CD4-positive, alpha-beta T cell (primary cell): ENCODE data around the gene HEATR5A. TPM values are rescaled to one million over a fixed set of nuclear protein-coding genes. Genes with fewer than 3 reads are reported as not detected.

Experiments used
- ATAC-seq: fragments of 200-7000 bp; cut with Tn5 transposase; one replicate; pipeline ENCODE4 v1.10.0; 2022; ENCODE audit warnings: mild to moderate bottlenecking; ENCODE audit not compliant: poor library complexity
- CTCF ChIA-PET: fragments of 350-600 bp; sonication (Branson Sonifier 250); formaldehyde crosslinking; loops from one replicate; lab custom pipeline; 2021; ENCODE audit warnings: antibody characterized with exemption, inconsistent platforms; lab: Charles Lee
- POLR2A ChIA-PET: fragments of 350-600 bp; sonication (Branson Sonifier 250); formaldehyde crosslinking; loops from one replicate; lab custom pipeline; 2021; ENCODE audit warnings: antibody characterized with exemption, inconsistent platforms; lab: Charles Lee
- DNase-seq, 14 experiments: peaks; one replicate each; pipeline ENCODE4 v3.0.0-alpha.2; 2013 to 2020; ENCODE audit warnings: mixed read lengths in 2 of 14
- H3K27ac ChIP-seq, 2 donors: one replicate each; pipeline versions ENCODE4 v1.5.1 to v1.7.0; 2013; ENCODE audit warnings: low read length in 2 of 2, low read depth in 1 of 2, mild to moderate bottlenecking in 1 of 2
- H3K27me3 ChIP-seq, 2 experiments: 1 replicate in 1 of 2; 2 replicates in 1 of 2; pipeline versions ENCODE4 v1.6.1 to v1.7.0; 2013; ENCODE audit warnings: low read length in 2 of 2, control low read depth in 1 of 2, mild to moderate bottlenecking in 1 of 2, moderate library complexity in 1 of 2; ENCODE audit not compliant: insufficient read depth in 2 of 2, control insufficient read depth in 1 of 2
- H3K36me3 ChIP-seq: one replicate; pipeline ENCODE4 v1.6.1; 2013; ENCODE audit warnings: low read length, control low read depth; ENCODE audit not compliant: insufficient read depth
- H3K4me1 ChIP-seq: one replicate; pipeline ENCODE4 v1.6.1; 2013; ENCODE audit warnings: low read length, control low read depth; ENCODE audit not compliant: insufficient read depth
- H3K4me3 ChIP-seq: one replicate; pipeline ENCODE4 v1.5.1; 2013; ENCODE audit warnings: mild to moderate bottlenecking, low read length, moderate library complexity
- H3K9me3 ChIP-seq, 2 experiments: 1 replicate in 1 of 2; 2 replicates in 1 of 2; pipeline versions ENCODE4 v1.6.1 to v1.7.0; 2013; ENCODE audit warnings: low read length in 2 of 2, mild to moderate bottlenecking in 2 of 2, control low read depth in 1 of 2, moderate library complexity in 1 of 2; ENCODE audit not compliant: control insufficient read depth in 1 of 2, insufficient read depth in 1 of 2
- H3K27ac Mint-ChIP-seq: one replicate; pipeline ENCODE4 v1.8.0; 2020; ENCODE audit warnings: mixed read lengths
- H3K27me3 Mint-ChIP-seq: one replicate; pipeline ENCODE4 v1.8.0; 2021; ENCODE audit warnings: mixed read lengths
- H3K36me3 Mint-ChIP-seq: one replicate; pipeline ENCODE4 v1.8.0; 2021; ENCODE audit warnings: low read depth, mixed read lengths
- H3K4me1 Mint-ChIP-seq: one replicate; pipeline ENCODE4 v1.8.0; 2021; ENCODE audit warnings: low read depth, mixed read lengths
- H3K4me3 Mint-ChIP-seq: one replicate; pipeline ENCODE4 v1.8.0; 2020; ENCODE audit warnings: mild to moderate bottlenecking, mixed read lengths
- H3K9me3 Mint-ChIP-seq: one replicate; pipeline ENCODE4 v1.8.0; 2020; ENCODE audit warnings: mixed read lengths
- intact Hi-C, 2 experiments: fragments of 100-400 bp; cut with DNase I in 1 of 2; cut with micrococcal nuclease in 1 of 2; formaldehyde crosslinking; loops; one replicate each; pipeline versions ENCODE4 v1.15.1 to v1.9.0; 2023 to 2025; cut with DNase I, micrococcal nuclease
- total RNA-seq, 174 experiments: library from RNA in 2 of 174; stranded (reverse) in 2 of 174; gene quantifications; one replicate each; pipeline ENCODE4 v1.2.3 and lab custom pipeline; 2021 to 2026
- TF ChIP-seq, protein P1 (sequence below): fragments of 200-600 bp; IDR thresholded peaks from one replicate; pipeline ENCODE4 v1.8.0; 2022; ENCODE audit warnings: antibody characterized with exemption, mild to moderate bottlenecking

The HEATR5A gene
- total RNA-seq, 2 experiments from 2014 or later: 5.2 to 5.5 TPM

GRCh38 chr14:31300296-31300695 is 120.1 kb downstream of the HEATR5A start:
- H3K36me3 ChIP-seq: peaks cover 7% of the 10 kb centered on the region
- ChIA-PET CTCF (no interaction called here), POLR2A (no interaction called here)
- Mint-ChIP-seq H3K4me3 (no peak overlapping the region), H3K4me1 (no peaks in the 10 kb centered on the region), H3K9me3 (no peaks in the 10 kb centered on the region), H3K27me3 (no peaks in the 10 kb centered on the region), H3K36me3 (peaks cover 21% of the 10 kb centered on the region), H3K27ac (no peak overlapping the region)
- no peaks in the 10 kb centered on the region for H3K9me3 ChIP-seq
- H3K27me3 ChIP-seq: no peaks in the 10 kb centered on the region
- TF ChIP-seq, protein P1, sequence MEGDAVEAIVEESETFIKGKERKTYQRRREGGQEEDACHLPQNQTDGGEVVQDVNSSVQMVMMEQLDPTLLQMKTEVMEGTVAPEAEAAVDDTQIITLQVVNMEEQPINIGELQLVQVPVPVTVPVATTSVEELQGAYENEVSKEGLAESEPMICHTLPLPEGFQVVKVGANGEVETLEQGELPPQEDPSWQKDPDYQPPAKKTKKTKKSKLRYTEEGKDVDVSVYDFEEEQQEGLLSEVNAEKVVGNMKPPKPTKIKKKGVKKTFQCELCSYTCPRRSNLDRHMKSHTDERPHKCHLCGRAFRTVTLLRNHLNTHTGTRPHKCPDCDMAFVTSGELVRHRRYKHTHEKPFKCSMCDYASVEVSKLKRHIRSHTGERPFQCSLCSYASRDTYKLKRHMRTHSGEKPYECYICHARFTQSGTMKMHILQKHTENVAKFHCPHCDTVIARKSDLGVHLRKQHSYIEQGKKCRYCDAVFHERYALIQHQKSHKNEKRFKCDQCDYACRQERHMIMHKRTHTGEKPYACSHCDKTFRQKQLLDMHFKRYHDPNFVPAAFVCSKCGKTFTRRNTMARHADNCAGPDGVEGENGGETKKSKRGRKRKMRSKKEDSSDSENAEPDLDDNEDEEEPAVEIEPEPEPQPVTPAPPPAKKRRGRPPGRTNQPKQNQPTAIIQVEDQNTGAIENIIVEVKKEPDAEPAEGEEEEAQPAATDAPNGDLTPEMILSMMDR: no peak
- no peak overlapping the region for H3K4me3 ChIP-seq
- H3K27ac ChIP-seq: no peak overlapping the region
- no peaks in the 10 kb centered on the region for H3K4me1 ChIP-seq
- intact Hi-C loops: no loop called here
- DNase-seq (no peak), ATAC-seq (no peak)

GRCh38 chr14:31297701-31298344 is 122.5 kb downstream of the HEATR5A start:
- no peaks in the 10 kb centered on the region for H3K27me3 Mint-ChIP-seq
- TF ChIP-seq, protein P1: no peak
- CTCF ChIA-PET: interaction anchor here (1.0 kb wide), 1 partner anchor 90 kb away, joined by 5 read pairs; the partner anchor contains the start of gene HECTD1
- Histone ChIP-seq H3K36me3 (peaks cover 2% of the 10 kb centered on the region), H3K27me3 (no peaks in the 10 kb centered on the region), H3K4me1 (no peaks in the 10 kb centered on the region), H3K27ac (no peak overlapping the region), H3K4me3 (no peak overlapping the region), H3K9me3 (no peaks in the 10 kb centered on the region)
- POLR2A ChIA-PET: interaction anchor here (1.5 kb wide), 1 partner anchor 90 kb away, joined by 7 read pairs; the partner anchor contains the start of gene HECTD1
- H3K27ac Mint-ChIP-seq: no peak overlapping the region
- H3K4me3 Mint-ChIP-seq: no peak overlapping the region
- intact Hi-C loops: no loop called here
- no peaks in the 10 kb centered on the region for H3K4me1 Mint-ChIP-seq
- H3K36me3 Mint-ChIP-seq: peaks cover 15% of the 10 kb centered on the region
- ATAC-seq: no peak
- no peak for DNase-seq
- no peaks in the 10 kb centered on the region for H3K9me3 Mint-ChIP-seq

GRCh38 chr14:31297112-31297511 is 123.2 kb downstream of the HEATR5A start:
- no peak overlapping the region for H3K4me3 Mint-ChIP-seq
- no peaks in the 10 kb centered on the region for H3K9me3 Mint-ChIP-seq
- H3K36me3 Mint-ChIP-seq: peaks cover 13% of the 10 kb centered on the region
- no peaks in the 10 kb centered on the region for H3K27me3 Mint-ChIP-seq
- no peak for DNase-seq
- Histone ChIP-seq H3K4me3 (no peak overlapping the region), H3K27me3 (no peaks in the 10 kb centered on the region), H3K27ac (no peak overlapping the region), H3K36me3 (peaks cover 2% of the 10 kb centered on the region), H3K4me1 (no peaks in the 10 kb centered on the region), H3K9me3 (no peaks in the 10 kb centered on the region)
- no peak overlapping the region for H3K27ac Mint-ChIP-seq
- no peak for ATAC-seq
- ChIA-PET POLR2A (interaction anchor here (1.5 kb wide), 1 partner anchor 89 kb away, joined by 7 read pairs; the partner anchor contains the start of gene HECTD1), CTCF (interaction anchor here (1.0 kb wide), 1 partner anchor 14 kb away, joined by 3 read pairs; no protein-coding TSS in a partner anchor)
- H3K4me1 Mint-ChIP-seq: no peaks in the 10 kb centered on the region
- intact Hi-C loops: no loop called here
- TF ChIP-seq, protein P1: no peak
